Fibroblast of mammary gland (primary cell): Measurements from ENCODE around the gene INSRR.

Experiments used
- DNase-seq: peaks from one replicate; pipeline ENCODE4 v3.0.0-alpha.2; 2010; ENCODE audit warnings: low read depth
- H3K4me3 ChIP-seq: 2 replicates; pipeline ENCODE4 v1.5.1; 2011; ENCODE audit warnings: low read depth, mild to moderate bottlenecking, low read length, moderate library complexity; ENCODE audit not compliant: control insufficient read depth
- TF ChIP-seq, protein P1 (sequence below): conservative IDR thresholded peaks from 2 replicates; pipeline ENCODE4 v1.5.1; 2011; ENCODE audit warnings: low read depth, low read length, inconsistent platforms; ENCODE audit not compliant: control insufficient read depth, insufficient read depth

INSRR gene

DNA sequence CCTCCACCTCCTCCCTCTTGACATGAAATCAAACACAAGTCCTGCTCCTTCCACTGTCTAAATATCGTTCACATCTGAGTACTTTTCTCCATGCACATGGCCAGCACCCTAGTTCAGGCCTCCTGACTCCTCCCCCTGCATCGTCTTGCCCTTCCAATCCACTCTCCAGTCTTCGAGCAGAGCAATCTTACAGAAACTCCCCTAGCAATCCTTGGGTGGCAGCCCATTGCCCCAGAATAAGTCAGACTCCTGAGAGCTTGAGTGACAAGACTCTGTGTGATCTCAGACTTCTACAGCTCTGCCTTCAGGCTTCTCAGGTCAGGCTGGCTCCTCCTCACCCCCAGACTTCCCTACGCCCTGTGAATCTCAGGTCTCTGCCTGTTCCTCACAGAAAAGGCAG lies 47.7 kb downstream of the INSRR start:
- H3K4me3 ChIP-seq = no peak overlapping the region
- TF ChIP-seq, protein P1, sequence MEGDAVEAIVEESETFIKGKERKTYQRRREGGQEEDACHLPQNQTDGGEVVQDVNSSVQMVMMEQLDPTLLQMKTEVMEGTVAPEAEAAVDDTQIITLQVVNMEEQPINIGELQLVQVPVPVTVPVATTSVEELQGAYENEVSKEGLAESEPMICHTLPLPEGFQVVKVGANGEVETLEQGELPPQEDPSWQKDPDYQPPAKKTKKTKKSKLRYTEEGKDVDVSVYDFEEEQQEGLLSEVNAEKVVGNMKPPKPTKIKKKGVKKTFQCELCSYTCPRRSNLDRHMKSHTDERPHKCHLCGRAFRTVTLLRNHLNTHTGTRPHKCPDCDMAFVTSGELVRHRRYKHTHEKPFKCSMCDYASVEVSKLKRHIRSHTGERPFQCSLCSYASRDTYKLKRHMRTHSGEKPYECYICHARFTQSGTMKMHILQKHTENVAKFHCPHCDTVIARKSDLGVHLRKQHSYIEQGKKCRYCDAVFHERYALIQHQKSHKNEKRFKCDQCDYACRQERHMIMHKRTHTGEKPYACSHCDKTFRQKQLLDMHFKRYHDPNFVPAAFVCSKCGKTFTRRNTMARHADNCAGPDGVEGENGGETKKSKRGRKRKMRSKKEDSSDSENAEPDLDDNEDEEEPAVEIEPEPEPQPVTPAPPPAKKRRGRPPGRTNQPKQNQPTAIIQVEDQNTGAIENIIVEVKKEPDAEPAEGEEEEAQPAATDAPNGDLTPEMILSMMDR = no peak
- no peak for DNase-seq

DNA sequence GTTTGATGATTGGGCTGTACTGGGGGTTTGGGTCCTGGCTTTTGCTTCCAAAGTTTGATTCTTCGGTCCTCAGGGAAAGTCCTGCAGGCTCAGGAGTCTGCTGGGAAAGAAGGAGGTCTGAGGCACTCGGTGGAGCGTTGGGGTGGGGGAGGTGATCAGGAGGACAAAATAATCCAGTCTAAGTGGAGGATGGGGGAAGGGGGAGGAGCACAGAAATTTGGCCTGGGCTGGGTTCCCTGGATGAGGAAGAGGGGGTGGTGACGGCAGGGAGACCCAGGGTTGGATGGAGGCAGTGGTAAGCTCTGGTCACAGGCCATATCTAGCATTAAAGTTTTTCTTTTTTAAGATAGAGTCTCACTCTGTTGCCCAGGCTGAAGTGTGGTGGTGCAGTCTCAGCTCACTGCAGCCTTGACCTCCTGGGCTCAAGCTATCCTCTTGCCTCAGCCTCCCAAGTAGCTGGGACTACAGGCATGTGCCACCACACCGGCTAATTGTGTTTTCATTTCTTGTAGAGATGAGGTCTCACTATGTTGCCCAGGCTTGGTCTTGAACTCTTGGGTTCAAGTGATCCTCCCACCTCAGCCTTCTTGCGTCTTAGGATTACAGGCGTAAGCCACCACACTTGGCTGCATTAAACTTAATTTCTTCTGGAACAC lies 49.1 kb downstream of the INSRR start:
- no peak overlapping the region for H3K4me3 ChIP-seq
- TF ChIP-seq, protein P1 = no peak
- DNase-seq = no peak

DNA sequence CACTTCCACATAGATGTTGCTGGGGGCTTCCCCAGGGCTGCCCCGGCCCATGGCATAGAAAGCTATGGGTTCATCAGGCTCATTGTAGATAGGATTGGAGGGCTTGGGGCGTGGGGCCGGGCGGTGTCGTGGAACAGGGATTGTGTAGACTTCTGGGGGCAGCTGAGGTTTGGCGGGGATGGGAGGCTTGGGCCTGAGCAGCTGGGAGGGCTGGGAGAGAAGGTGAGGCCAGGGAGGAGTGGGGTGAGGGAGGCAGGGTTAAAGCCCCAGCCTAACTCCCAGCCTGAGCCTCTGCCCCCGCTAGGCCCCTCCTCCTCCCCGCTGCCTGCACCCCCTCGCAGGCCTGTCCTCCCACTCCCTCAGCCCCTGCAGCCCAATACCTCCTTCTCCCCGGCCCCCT lies 49.6 kb downstream of the INSRR start:
- H3K4me3 ChIP-seq = no peak overlapping the region
- DNase-seq = no peak
- TF ChIP-seq, protein P1 = no peak

DNA sequence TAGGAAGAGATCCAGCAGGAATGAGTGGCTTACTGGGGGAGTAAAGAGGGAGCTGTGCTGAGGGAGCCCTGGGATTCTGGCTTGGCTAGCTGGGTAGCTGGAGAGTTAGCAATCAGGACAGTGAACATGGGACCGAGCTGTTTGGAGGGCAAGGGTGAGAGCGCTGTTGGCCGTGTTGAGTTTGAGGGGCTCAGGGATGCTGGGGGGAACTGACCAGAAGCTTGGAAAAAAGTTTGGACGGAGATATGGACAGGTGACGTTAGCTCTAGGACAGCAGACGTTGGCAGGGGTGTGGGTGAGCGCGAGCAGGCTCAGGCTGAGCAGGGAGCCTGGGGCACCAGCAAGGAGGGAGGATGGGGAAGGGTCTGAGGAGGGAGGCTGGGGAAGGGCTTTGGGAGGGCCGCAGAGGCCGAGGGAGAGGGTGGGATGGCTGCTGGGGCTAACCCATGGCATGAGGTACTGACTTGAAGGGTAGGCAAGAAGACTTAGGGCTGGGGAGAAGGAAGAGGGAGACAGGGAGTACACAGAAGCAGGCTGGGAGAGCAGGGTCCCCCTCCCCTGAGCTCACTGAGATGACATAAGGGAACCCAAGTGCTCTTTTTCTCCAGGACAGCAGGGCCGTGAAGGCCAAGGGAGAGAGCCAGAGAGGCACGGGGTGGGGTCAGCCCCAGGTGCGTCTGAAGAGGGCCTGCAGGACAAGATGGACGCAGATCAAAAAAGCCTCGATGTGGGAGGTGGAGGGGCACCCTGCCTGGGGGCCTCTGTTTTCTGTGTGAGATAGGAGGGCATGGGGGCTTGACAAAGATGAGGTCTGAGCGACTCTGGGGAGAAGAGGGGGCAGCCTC lies 50.5 kb downstream of the INSRR start:
- H3K4me3 ChIP-seq = no peak overlapping the region
- DNase-seq = no peak
- TF ChIP-seq, protein P1 = no peak

DNA sequence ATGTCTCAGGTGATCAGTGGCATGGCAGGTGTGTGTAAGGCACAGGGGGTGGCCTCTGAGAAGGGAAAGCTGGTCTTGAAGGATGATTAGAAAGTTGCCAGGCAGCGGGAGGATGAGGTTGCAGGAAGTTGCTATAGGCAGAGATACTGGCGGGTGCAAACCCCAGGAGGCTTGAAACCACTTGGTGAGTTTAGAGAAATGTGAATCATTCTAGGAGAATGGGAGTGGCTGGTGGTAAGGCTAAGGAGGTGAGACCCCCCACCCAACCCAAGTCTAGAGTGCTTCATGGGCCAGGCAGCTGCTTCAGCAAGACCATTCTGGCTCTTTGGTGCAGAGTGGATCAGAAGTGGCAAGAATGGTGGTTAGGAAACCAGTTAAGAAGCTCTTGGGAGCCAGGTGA lies 51.3 kb downstream of the INSRR start:
- no peak overlapping the region for H3K4me3 ChIP-seq
- TF ChIP-seq, protein P1 = no peak
- DNase-seq = no peak

DNA sequence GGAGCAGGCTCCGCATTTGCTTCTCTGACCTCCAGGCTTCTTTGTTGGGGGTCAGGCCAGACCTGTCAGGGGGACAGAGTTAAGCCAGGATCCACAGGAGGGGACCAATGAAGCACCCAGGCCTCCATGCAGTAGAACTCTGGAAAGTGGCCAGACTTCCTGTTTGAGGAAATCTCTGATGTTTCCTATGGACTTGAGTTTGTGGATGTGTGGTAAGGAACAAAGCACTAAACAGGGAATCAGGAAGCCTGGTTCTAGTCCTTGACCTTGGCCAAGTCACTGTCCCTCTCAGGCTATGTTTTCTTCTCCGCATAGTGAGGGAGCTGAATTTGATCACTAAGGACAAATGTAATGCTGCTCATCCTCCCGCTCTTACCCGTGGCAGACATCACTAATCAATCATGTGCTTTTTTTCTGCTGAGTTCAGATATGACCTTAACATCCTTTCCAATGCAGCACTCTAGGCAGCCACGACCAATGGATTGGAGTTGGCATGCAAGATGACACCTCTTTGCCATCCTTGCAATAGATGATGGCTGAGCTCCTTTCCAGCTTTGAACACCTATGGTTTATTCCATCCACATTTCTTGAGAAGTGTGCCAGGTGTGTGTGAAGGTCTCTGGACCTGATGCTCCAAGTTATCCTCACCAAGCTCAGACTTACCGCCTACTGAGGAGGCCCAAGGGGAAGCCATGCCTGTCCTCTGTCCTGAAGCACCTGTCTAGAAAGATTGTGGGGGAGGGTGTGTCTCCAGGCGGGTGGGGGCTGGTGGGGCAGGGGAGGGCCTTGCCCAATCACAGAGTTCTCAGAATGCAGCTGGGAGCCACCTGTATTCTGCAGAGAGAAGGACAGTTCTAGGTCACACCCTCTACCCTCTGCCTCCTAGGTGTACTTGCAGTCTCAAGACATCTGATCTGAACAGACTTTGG lies 52.1 kb downstream of the INSRR start:
- TF ChIP-seq, protein P1 = no peak
- no peak overlapping the region for H3K4me3 ChIP-seq
- peak; percentile 35 for DNase-seq
